Astrocyte of the spinal cord (primary cell): ENCODE measurements around the gene CFAP90.

Experiments
- DNase-seq: peaks from one replicate; pipeline ENCODE4 v3.0.0; 2011; ENCODE audit warnings: low read depth, low spot score
- H3K4me3 ChIP-seq: 2 replicates; pipeline ENCODE4 v1.5.1; 2011; ENCODE audit warnings: low read depth, mild to moderate bottlenecking, low read length, moderate library complexity
- in situ Hi-C: cut with HindIII; loops from 2 replicates; pipeline ENCODE4 v1.10.0; 2017; ENCODE audit warnings: low sequenced_read_pairs
- TF ChIP-seq, protein P1 (sequence below): IDR thresholded peaks from 2 replicates; pipeline ENCODE4 v1.5.1; 2012; ENCODE audit warnings: low read depth, mild to moderate bottlenecking, low read length, inconsistent platforms

The CFAP90 gene

DNA sequence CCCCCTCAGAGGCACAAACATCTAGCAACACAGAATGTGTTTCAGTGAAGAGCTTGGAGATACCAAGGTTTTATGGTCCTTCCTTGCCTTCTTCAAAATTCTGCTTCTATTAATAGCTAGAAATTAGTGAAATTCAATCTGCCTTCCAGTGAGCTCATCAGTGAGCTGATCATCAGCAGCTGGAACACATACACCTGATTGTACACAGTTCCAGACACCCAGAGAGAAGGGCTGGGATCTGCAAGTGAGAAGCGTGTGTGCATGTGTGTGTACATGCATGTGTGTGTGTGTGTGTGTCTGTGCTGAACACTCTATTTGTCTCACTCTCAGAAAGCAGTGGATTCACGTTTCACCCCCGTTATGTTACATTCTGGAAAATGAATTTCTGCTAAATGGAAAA is 28.5 kb downstream of the CFAP90 start:
- TF ChIP-seq, protein P1, sequence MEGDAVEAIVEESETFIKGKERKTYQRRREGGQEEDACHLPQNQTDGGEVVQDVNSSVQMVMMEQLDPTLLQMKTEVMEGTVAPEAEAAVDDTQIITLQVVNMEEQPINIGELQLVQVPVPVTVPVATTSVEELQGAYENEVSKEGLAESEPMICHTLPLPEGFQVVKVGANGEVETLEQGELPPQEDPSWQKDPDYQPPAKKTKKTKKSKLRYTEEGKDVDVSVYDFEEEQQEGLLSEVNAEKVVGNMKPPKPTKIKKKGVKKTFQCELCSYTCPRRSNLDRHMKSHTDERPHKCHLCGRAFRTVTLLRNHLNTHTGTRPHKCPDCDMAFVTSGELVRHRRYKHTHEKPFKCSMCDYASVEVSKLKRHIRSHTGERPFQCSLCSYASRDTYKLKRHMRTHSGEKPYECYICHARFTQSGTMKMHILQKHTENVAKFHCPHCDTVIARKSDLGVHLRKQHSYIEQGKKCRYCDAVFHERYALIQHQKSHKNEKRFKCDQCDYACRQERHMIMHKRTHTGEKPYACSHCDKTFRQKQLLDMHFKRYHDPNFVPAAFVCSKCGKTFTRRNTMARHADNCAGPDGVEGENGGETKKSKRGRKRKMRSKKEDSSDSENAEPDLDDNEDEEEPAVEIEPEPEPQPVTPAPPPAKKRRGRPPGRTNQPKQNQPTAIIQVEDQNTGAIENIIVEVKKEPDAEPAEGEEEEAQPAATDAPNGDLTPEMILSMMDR, result no peak
- H3K4me3 ChIP-seq, result no peak overlapping the region
- in situ Hi-C loops, result no loop called here
- DNase-seq, result no peak

GRCh38 chr5:7816535-7816901 is 34.4 kb downstream of the CFAP90 start:
- no peak for DNase-seq
- H3K4me3 ChIP-seq, result no peak overlapping the region
- in situ Hi-C loops, result no loop called here
- TF ChIP-seq, protein P1, result no peak

DNA sequence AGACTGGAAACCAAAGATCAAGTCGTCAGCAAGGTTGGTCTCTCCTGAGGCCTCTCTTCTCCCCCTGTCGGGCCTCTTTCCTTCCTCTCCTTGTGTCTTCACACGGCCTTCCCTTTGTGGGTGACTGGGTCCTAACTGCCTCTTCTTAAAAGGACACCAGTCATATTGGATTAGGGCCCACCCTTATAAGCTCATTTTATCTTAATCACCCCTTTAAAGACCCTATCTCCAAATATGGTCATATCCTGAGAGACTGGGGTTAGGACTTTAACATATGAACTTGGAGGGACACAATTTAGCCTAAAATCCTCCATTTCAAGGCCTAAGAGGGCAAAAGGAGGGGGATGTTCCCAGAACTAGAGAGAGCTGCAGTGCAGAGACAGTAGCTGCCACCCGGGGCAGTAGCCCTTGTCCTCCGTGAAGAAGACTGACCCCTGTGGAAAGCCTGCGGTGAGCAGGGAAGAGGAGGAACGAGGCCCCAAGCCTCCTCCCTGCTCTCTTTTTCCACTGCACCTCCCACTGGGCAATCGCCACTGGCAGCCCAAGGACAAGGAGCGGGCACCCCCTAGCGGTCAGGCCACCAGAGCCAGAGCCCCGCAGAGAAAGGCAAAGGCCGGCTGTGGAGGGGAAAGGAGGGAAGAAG is 34.9 kb downstream of the CFAP90 start:
- peak; percentile 46 for DNase-seq
- in situ Hi-C loops, result no loop called here
- H3K4me3 ChIP-seq, result no peak overlapping the region
- TF ChIP-seq, protein P1, result peak; percentile 91

DNA sequence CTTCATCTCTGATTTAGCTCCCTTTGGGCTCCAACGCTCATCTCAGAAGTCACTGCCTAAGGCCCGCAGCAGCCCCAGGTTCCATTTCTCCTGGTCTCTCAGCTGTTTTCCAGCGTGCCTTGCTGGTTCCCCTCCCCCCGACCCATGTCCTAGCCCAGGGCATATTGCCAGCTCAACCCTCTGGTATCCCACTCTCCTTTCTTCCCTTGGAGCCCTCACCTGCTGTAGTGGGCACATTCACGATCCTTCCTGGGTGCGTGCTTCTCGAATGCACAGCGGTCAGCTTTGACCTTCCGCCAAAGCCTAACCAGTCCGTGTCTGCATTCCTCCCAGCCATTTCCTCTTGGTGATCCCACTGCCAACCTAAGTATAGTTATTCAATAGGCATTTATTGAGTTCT is 36.1 kb downstream of the CFAP90 start:
- no peak overlapping the region for H3K4me3 ChIP-seq
- TF ChIP-seq, protein P1, result no peak
- in situ Hi-C loops, result no loop called here
- no peak for DNase-seq

GRCh38 chr5:7813576-7813975 is 37.4 kb downstream of the CFAP90 start:
- no peak for DNase-seq
- in situ Hi-C loops, result no loop called here
- TF ChIP-seq, protein P1, result no peak
- no peak overlapping the region for H3K4me3 ChIP-seq

DNA sequence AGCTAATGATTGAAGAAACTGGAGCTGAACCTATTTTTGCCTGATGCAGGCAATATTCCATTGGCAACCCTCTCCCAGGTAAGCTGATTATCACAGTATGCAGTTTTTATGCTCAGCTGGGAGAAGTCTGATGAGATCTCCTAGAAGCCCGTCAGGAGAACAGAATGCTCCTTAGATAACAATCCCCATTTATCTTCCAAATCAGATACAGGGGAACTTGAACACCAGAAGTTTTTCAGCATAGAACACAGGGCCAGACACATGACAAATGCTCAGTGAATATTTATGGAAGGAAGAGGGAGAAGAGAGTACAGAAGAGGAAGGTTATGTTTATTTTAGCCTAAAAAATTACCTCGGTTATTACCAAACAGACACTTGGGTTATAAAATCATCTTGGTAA is 37.9 kb downstream of the CFAP90 start:
- H3K4me3 ChIP-seq, result no peak overlapping the region
- no peak for DNase-seq
- in situ Hi-C loops, result no loop called here
- TF ChIP-seq, protein P1, result no peak

DNA sequence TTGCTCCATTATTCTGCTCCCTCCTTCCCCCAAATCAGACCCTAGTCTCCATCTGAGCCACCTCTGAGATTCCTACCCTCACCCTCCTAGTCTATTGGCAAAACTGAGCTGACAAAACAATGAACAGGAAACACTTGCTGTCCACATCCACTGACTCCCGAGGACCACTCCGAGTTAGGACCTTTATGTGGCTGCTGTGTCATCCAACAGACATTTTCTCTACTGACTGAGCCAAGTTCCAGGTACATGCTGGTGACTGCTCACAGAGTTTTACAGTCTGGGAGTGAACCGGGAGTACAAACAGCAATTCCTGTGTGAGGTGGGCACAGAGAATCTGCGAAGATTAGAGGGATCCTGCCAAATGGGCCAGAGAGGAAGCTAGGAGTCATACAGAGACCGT is 39.2 kb downstream of the CFAP90 start:
- no peak for DNase-seq
- in situ Hi-C loops, result no loop called here
- TF ChIP-seq, protein P1, result no peak
- H3K4me3 ChIP-seq, result no peak overlapping the region
